CD14-positive monocyte (primary cell): Measurements from ENCODE around the gene FAM161A. TPM values are rescaled to one million over a fixed set of nuclear protein-coding genes. Genes with fewer than 3 reads are reported as not detected.
"Not testable (repeated sequence)": the region's sequence is repeated elsewhere in the genome, so short reads cannot be mapped to it uniquely, and the experiment has no call there.

Experiments used
- DNase-seq, 3 donors: peaks; one replicate each; pipeline ENCODE4 v3.0.0-alpha.2; 2011 to 2022
- H2AFZ ChIP-seq: 2 replicates; pipeline ENCODE4 v1.6.0; 2012; ENCODE audit warnings: mild to moderate bottlenecking, low read depth, low read length, inconsistent platforms; ENCODE audit not compliant: insufficient read depth, poor library complexity, severe bottlenecking
- H3K27ac ChIP-seq, 2 donors: 1 replicate in 1 of 2; 2 replicates in 1 of 2; pipeline ENCODE4 v1.5.1; 2012 to 2013; ENCODE audit warnings: low read length in 2 of 2, control low read depth in 1 of 2, inconsistent platforms in 1 of 2, low read depth in 1 of 2, mild to moderate bottlenecking in 1 of 2
- H3K27me3 ChIP-seq, 2 donors: one replicate each; pipeline versions ENCODE4 v1.6.0 to v1.6.1; 2011 to 2013; ENCODE audit warnings: low read length in 2 of 2; ENCODE audit not compliant: control insufficient read depth in 2 of 2, insufficient read depth in 2 of 2
- H3K36me3 ChIP-seq, 2 donors: replicated peaks in 1 of 2; 1 replicate in 1 of 2; 2 replicates in 1 of 2; pipeline versions ENCODE4 v1.5.1 to v1.6.1; 2012 to 2013; ENCODE audit warnings: low read length in 2 of 2, control low read depth in 1 of 2, inconsistent platforms in 1 of 2, mild to moderate bottlenecking in 1 of 2; ENCODE audit not compliant: insufficient read depth in 2 of 2, control insufficient read depth in 1 of 2
- H3K4me1 ChIP-seq, 2 donors: 1 replicate in 1 of 2; 2 replicates in 1 of 2; pipeline versions ENCODE4 v1.5.1 to v1.6.1; 2012 to 2013; ENCODE audit warnings: low read length in 2 of 2, control low read depth in 1 of 2, inconsistent platforms in 1 of 2, mild to moderate bottlenecking in 1 of 2, moderate library complexity in 1 of 2; ENCODE audit not compliant: insufficient read depth in 2 of 2, control insufficient read depth in 1 of 2
- H3K4me2 ChIP-seq: replicated peaks from 2 replicates; pipeline ENCODE3; 2012; ENCODE audit warnings: low read length, moderate library complexity, mild to moderate bottlenecking; ENCODE audit not compliant: poor library complexity, severe bottlenecking; ENCODE audit errors: extremely low read depth
- H3K4me3 ChIP-seq, 3 experiments: fragments of 200-600 bp in 1 of 3; sonication (generic) in 1 of 3; replicated peaks in 1 of 3; 1 replicate in 2 of 3; 2 replicates in 1 of 3; pipeline ENCODE4 v1.5.1; 2011 to 2013; ENCODE audit warnings: low read length in 3 of 3, mild to moderate bottlenecking in 3 of 3, control low read depth in 2 of 3, low read depth in 2 of 3, inconsistent platforms in 1 of 3, moderate library complexity in 1 of 3
- H3K79me2 ChIP-seq: 2 replicates; pipeline ENCODE4 v1.6.0; 2012; ENCODE audit warnings: mild to moderate bottlenecking, control low read depth, inconsistent platforms, low read length, moderate library complexity; ENCODE audit not compliant: insufficient read depth
- H3K9ac ChIP-seq: 2 replicates; pipeline ENCODE4 v1.6.0; 2017; ENCODE audit warnings: low read length, mild to moderate bottlenecking; ENCODE audit not compliant: insufficient read depth, poor library complexity, severe bottlenecking
- H3K9me3 ChIP-seq, 2 donors: replicated peaks in 1 of 2; 1 replicate in 1 of 2; 2 replicates in 1 of 2; pipeline versions ENCODE4 v1.5.1 to v1.6.1; 2012 to 2013; ENCODE audit warnings: low read length in 2 of 2, control low read depth in 1 of 2; ENCODE audit not compliant: control insufficient read depth in 1 of 2, insufficient read depth in 1 of 2
- H4K20me1 ChIP-seq: 2 replicates; pipeline ENCODE4 v1.6.0; 2012; ENCODE audit warnings: mild to moderate bottlenecking, low read length, control low read depth, moderate library complexity; ENCODE audit not compliant: insufficient read depth
- H3K27ac Mint-ChIP-seq, 7 donors: one replicate each; pipeline ENCODE4 v1.8.0; 2020; ENCODE audit warnings: mild to moderate bottlenecking in 7 of 7, mixed read lengths in 7 of 7, moderate library complexity in 6 of 7, inconsistent platforms in 2 of 7
- H3K27me3 Mint-ChIP-seq, 3 donors: one replicate each; pipeline ENCODE4 v1.8.0; 2021 to 2022; ENCODE audit warnings: low read depth in 3 of 3, mild to moderate bottlenecking in 3 of 3, mixed read lengths in 3 of 3, moderate library complexity in 3 of 3, inconsistent platforms in 1 of 3
- H3K36me3 Mint-ChIP-seq, 2 donors: one replicate each; pipeline ENCODE4 v1.8.0; 2020; ENCODE audit warnings: mixed read lengths in 2 of 2, inconsistent platforms in 1 of 2, mild to moderate bottlenecking in 1 of 2
- H3K4me1 Mint-ChIP-seq: one replicate; pipeline ENCODE4 v1.8.0; 2020; ENCODE audit warnings: mild to moderate bottlenecking, mixed read lengths
- H3K4me3 Mint-ChIP-seq, 2 donors: one replicate each; pipeline ENCODE4 v1.8.0; 2020; ENCODE audit warnings: mild to moderate bottlenecking in 2 of 2, mixed read lengths in 2 of 2, moderate library complexity in 1 of 2
- H3K9me3 Mint-ChIP-seq, 7 donors: one replicate each; pipeline ENCODE4 v1.8.0; 2020 to 2022; ENCODE audit warnings: mixed read lengths in 7 of 7, mild to moderate bottlenecking in 6 of 7, moderate library complexity in 6 of 7, inconsistent platforms in 2 of 7
- CTCF ChIP-seq: fragments of 200-600 bp; IDR thresholded peaks from one replicate; pipeline ENCODE4 v1.8.0; 2022; ENCODE audit warnings: antibody characterized with exemption, mild to moderate bottlenecking
- WGBS: methylation state at CpG from one replicate; pipeline ENCODE4 v1.1.5; 2013; ENCODE audit warnings: missing lambda C conversion rate; ENCODE audit not compliant: insufficient coverage; 5-methylcytosine and 5-hydroxymethylcytosine counted together
- intact Hi-C, 2 donors: fragments of 100-400 bp; cut with micrococcal nuclease; formaldehyde crosslinking; loops; one replicate each; pipeline versions ENCODE4 v1.15.0 to v1.15.1; 2023
- polyA plus RNA-seq, 3 donors: library from polyadenylated mRNA; depleted of rRNA in 1 of 3; unstranded in 2 of 3; stranded (reverse) in 1 of 3; fragments of 300-500 nt in 2 of 3; fragments of >200 nt in 1 of 3; fragmentation: Illumina TruSeq in 2 of 3; gene quantifications; 1 replicate in 2 of 3; 2 replicates in 1 of 3; pipeline ENCODE4 v1.2.3, GENCODE V29; 2012 to 2021

FAM161A gene
- polyA plus RNA-seq, 3 donors: 0.11 to 0.25 TPM; not detected in 1

- H3K4me2 ChIP-seq: no peak overlapping the region
- H2AFZ ChIP-seq: no peak overlapping the region
- Mint-ChIP-seq H3K4me1 (no peaks in the 10 kb centered on the region), H3K9me3 (peaks cover 0 to 7% (median 2%) of the 10 kb centered on the region in 7 donors), H3K36me3 (no peaks in the 10 kb centered on the region), H3K27ac (no peak overlapping the region), H3K27me3 (peaks cover 4 to 8% (median 6%) of the 10 kb centered on the region in 3 donors), H3K4me3 (no peak overlapping the region)
- H3K79me2 ChIP-seq: no peaks in the 10 kb centered on the region
- H3K9ac ChIP-seq: no peak overlapping the region
- DNase-seq: no peak
- H3K27ac ChIP-seq: no peak overlapping the region
- no peaks in the 10 kb centered on the region for H3K9me3 ChIP-seq
- H3K36me3 ChIP-seq: no peaks in the 10 kb centered on the region
- no peak overlapping the region for H3K4me3 ChIP-seq
- no peaks in the 10 kb centered on the region for H3K27me3 ChIP-seq
- no peaks in the 10 kb centered on the region for H4K20me1 ChIP-seq
- no peak for TF ChIP-seq CTCF
- intact Hi-C loops: no loop called here
- no peaks in the 10 kb centered on the region for H3K4me1 ChIP-seq
- 96% methylated on average over 6 of the region's 6 CpGs for WGBS
Observed at GRCh38 chr2:61799099-61799498, 54.8 kb downstream of the FAM161A start.

- H3K79me2 ChIP-seq, H3K4me1 ChIP-seq, H3K9me3 ChIP-seq, H3K36me3 ChIP-seq, intact Hi-C loops, H3K36me3 Mint-ChIP-seq, H3K27ac Mint-ChIP-seq, H3K27me3 ChIP-seq, H3K4me3 ChIP-seq, H3K9me3 Mint-ChIP-seq, H2AFZ ChIP-seq, H3K27ac ChIP-seq, H3K4me1 Mint-ChIP-seq, H3K9ac ChIP-seq, H3K4me3 Mint-ChIP-seq, H4K20me1 ChIP-seq, H3K4me2 ChIP-seq: not testable (repeated sequence)
- peaks cover 6 to 15% (median 8%) of the 10 kb centered on the region in 3 donors for H3K27me3 Mint-ChIP-seq
- DNase-seq: peak in 1 of 3 donors; percentile 16
- 80% methylated on average over 1 of the region's 4 CpGs for WGBS
Observed at GRCh38 chr2:61797446-61797845, 56.4 kb downstream of the FAM161A start.
